DMS153 treated with DMSO at 0.1 percent for 48 hours (cell line): ENCODE results near the gene C9orf153.
A peak's percentile ranks its signal among the peaks of the same experiment; 100 is the strongest.
"Not testable (repeated sequence)": the region's sequence is repeated elsewhere in the genome, so short reads cannot be mapped to it uniquely, and the experiment has no call there.

Experiments used
- DNase-seq: peaks from one replicate; lab custom pipeline; 2025; ENCODE audit not compliant: unreplicated experiment; lab: John Stamatoyannopoulos, UW

The C9orf153 gene

DNA sequence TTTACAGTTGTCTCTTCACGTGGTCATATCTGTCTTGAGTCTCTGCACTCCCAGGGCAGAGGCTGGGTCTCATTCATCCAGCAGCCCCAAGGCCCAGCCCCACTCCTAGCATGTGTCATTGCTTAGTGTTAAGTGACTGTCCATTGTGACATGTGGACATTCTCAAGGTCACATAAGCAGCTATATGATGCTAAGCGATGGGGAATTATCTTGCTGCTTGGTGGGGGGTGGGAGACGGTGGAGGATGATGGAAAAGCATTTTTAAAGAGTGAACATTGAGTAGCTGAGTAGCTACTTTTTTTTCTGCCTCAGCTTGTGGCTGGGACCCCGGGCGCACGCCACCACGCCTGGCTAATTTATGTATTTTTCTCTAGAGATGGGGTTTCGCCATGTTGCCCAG is at the start of gene C9orf153:
C9orf153 (minus strand) TSS at position 101 of the 400 bp plus-strand sequence. CDS start 30,054 bp downstream, outside the sequence.
- DNase-seq = no peak

DNA sequence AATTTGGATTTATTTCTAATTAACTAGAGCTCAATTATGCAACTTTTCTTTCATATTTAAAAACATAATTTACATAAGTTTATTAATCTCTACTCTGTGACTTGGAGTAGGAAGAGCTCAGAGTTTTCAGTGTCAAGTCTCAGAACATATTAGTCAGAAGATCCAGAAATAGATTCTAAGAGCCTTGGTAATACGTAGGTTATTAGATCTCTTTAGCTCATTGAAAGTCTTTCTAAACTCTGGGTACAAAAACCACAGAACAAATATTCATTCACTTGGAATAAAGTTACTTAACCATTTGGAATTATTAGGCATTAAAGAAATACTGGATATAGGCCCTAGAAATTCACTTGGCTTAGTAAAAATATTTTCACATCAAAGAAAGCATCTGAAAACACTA is 49.2 kb upstream of the C9orf153 start:
- DNase-seq = no peak

DNA sequence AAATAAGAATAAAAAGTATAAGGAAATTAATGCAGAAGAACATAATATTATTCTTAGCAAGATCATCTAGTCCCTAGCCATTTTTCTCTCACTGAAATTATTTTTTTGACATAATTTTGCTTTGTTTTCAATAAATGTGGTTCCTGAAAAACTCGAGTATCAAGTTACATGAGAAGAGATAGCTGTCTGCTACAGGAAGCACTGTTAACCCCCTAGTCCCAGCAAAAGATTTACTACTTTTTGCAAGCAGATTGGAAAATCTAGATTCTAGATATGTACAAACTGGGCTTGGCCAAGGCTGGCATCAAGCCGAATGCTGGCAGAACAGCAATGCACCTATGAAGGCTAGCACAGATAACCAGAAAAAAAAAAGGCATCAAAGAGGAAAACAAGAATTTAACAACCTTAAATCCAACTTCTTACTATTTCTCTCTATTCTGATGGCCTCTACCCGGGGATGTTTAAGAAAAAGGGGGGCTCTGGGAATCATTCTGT is 44.8 kb upstream of the C9orf153 start:
- DNase-seq = no peak

DNA sequence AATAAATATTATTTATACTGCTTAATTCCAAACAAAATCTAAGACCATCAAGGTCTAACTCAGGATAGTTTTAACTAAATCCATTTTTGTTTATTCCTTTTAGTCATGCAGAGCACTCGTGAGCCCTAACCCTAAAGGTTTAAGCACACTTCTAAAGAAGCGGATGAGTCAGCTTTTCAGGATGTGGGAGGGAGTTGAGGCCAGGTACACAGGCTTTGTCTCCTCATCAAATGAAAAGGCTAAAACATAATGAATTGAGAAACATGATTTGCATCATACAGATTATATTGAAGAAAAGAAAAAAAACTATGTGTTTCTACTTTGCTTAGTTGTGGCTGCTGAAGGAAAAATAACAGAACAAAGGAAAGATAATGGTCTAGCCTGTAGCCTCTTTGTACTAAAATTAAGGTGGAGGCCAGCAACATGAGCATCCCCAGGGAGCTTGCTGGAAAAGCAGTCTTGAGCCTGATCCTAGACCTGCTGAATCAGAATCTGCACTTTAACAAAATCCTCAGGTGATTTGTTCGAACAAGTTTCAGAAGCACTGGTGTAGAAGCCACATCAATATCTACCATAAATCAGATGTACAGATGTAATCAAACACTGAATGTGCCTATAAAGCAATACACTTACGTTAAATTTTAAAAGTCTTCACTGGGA is 44.0 kb upstream of the C9orf153 start:
- DNase-seq = no peak

DNA sequence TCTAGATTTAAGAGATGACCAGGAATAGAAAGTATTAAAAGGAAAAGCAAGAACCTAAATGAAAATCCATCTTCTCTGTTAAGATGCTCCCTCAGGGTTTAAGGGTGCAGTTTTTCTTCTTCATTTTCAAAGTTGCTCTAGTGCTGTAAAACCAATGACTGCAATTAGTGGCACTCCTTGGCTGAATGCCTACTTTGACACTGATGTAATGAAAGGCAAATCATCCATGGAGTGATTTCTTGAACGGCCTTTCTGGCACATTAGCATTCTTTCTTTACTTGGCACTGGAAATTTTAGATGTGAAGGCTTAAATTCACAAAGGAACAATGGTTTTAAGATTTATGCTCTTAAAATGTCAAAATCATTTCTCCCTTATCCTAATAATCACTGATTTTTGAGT is 42.2 kb upstream of the C9orf153 start:
- DNase-seq = no peak

DNA sequence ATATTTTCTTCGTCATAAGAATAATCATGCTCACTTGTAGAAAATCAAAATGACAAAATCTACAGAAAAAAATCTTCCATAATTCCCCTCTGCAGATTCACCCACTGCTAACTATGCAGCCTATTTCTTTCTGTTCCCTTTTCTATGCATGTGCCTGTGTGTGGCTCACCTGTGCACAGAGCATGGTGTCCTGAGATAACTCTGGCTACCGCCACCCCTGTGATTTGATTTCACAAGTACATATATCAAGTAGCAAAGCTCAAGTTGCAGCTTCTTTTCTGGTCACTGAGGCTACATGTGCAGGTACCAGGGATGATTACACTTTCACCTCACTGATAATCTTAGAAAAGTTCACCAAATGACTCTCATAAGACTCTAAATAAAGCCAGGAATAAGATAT is 41.2 kb upstream of the C9orf153 start:
- DNase-seq = no peak

DNA sequence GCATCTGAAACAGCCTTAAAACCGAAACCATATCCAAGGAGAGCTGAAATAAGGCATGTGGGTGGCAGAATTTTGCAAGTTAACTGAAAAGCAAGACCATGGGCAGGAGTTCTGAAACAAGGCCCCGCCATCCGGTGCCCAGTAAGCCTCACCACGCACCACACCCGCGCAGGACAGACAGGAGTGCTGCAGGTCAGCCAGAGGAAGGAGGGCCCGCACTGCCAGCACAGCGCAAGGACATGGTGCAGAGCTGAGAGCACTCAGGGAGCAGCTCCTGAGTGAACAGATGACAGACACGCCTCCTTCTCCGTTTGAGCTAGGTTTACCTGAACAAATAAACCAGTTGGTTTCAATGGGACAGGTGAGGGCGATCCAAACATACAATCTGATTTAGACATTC is 39.4 kb upstream of the C9orf153 start:
- DNase-seq = no peak

DNA sequence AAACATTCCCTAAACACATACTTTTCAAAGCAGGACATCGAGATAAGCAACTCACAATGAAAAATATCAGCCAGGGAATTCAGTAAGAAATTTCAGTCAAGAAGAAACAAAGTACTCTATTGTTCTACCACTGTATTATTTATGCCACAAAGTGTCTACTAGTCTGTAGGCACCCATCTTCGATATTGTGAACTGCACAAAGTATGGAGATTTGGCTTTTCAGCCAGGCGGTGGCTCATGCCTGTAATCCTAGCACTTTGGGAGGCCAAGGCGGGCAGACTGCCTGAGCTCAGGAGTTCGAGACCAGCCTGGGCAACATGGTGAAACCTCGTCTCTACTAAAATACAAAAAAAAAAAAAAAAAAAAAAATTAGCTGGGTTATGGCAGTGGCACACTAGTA is 30.9 kb upstream of the C9orf153 start:
- DNase-seq = not testable (repeated sequence)

DNA sequence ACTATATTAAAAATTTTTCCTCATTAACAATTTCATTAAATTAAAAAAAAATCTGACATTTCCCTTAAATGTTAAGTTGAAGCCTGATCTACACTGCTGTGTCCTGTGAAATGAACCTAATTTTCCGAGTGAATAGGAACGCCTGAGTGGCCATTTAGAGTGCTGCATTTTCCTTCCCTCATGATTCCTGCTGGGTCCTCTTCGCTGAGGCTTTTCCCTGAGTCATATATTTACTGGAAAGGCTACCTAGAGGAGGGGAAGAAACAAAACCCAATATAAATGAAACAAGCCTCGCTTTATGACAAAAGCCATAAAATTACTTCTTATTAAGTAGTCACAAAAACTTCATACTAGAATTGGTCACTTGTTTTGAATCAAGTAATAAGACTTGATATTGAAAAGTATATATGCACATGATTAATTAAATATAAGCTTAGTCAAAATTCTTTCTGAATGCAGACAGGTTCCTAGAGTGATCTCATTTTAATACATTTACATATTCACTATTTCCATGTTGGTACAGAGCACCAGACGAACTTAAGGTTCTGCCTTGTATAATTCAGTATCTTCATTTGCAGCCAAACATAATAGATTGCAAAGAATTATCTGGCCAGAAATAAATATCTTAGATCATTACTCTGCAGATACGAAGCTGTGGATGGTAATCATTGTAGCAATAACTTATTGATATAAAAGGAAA is 29.2 kb upstream of the C9orf153 start:
- no peak for DNase-seq

DNA sequence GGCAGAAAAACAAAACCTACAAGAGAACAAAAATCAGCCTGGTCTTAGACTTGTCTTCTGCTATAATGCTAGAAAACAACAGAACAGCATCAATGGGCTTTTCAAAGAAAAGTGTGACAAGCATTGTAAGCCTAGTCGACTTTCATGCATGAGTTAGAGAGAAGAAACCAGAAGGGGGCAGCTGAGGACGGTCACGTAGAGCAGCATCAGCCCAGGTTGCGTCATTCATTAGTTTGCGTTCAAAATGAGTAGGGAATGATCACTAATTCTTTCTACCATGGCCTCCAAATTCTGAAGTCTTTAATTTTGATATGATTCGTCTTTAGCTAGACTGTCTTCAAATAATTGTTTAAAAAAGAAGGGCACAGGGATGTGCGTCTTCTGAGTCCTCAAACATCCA is 27.6 kb upstream of the C9orf153 start:
- no peak for DNase-seq

DNA sequence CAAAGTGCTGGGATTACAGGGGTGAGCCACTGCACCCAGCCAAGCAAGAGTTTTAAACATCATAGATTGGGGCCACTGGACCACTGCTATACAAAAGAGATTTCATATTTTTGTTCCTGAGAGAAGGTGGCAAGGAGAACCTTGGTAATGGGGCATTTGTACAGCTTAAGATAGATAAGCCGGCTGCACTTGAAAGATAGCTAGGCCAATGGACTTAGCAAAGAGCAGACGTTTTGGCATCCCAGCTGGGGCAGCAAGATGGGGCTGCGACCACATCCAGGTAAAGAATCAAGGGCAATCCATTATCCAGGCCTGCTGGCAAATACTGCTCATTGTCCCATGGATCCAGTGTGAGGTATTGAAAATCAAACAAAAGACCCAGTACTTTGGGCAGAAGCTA is 26.8 kb upstream of the C9orf153 start:
- DNase-seq = no peak

DNA sequence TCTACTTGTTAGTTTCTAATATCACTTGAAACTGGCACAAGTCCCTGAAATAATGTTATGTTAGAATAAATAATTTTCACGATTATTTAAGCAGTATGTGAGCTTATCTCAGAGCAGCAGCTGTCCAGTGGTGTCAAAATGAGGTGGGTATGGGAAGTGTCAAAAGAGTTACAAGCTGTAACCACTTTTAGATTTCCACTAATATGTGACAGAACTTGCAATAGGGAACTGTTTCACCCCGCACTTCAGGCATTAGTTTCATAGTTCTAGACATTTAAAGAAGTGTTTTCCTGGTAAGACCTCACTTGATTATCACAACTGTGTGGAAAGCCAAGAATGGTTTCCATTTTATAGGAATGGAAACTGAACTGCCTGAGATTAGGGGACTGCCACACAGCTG is 25.8 kb upstream of the C9orf153 start:
- no peak for DNase-seq

DNA sequence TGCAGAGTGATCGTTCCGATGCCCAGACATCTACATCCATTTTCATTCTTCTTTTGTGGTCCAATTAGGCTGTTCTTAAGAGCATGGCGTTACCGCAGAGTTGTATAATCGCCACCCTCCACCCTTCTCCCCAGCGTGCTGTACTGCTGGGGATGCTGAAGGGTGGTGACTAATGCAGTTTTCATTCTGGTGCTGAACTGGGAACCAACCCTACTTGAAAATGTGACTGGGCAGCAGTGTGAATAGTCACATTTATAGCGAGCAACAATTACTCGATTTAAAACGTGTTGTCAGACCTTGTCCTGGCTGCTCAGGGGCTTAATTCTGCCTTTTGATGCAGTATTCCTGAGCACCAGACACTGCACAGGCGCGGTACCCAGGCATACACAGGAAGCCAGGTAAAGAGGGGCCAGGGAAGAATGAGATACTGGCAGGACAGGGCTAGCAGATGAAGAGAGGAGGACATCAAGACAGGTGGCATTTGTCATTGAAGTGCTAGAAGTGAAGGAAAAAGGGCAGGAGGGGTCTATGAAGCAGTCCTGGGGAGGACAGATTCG is 23.6 kb upstream of the C9orf153 start:
- peak; percentile 43 for DNase-seq

DNA sequence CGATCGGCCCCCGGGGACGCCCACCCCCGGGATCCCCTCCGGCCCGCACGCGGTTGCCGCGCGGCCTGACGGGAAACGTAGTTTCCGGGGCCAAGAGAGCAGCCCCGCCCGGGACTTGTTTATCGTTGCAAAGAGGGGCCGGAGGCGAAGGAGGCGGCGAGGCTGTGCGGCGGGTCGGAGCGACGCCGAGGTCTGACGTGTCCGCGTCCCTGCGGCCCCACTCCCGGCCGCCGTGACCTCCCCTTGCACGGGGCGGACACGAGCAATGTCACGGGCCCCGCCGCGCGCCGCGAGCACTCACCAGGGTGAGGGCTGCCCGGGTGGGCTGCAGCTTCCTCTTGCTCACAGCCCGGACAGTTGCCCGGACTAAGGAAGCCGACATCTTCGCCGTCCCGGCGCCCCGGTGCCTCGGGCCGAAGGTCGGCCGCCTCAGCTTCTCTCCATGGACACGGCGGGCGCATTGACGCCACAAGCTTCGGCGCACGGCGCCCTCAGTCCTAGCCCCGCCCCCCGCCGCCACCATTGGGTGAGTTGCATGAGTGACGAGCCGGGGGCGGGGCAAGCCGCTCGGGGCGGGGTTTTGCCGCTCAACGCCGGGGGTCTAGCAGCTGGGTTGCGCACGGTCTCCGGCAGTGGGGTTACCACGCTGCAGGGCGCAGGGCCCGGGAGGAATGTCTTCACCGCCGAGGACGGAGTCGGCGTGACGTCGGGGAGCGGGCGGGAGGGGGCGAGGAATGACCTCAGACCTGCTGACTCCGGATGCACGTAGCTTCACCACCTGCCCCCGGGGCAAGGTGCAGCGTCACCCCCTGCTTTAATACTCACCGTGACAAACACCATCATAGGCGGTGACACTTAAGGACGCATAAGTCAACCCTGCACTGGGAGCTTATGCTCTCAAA is 22.9 kb upstream of the C9orf153 start, which contains the start of gene ISCA1:
ISCA1 (minus strand) TSS at position 462 of the 902 bp plus-strand sequence; CDS start at position 382, 80 bp downstream.
- peak; percentile 77 for DNase-seq

DNA sequence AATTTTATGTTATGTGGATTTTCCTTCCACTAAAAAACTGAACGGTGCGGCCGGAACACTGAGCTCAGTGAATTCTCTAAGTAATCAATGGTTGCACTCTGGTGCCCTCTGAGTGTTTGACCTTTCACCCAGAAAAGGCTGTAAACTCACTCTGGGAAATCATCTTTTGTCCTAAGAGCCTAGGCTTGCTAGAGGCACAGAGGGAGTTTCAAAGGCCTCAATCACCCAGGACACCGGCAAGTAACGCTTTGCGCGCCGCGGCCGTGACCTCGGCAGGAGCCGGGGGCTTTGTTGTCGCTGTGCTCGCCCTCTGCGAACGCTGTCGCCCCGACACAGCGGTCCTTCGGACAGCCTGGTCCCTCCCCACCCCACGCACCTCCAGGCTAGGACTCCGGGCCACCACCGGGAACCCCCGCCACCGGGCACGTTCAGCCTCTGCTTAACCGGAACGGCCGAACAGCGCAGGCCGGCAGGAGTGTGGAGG is 22.2 kb upstream of the C9orf153 start:
- DNase-seq = no peak

DNA sequence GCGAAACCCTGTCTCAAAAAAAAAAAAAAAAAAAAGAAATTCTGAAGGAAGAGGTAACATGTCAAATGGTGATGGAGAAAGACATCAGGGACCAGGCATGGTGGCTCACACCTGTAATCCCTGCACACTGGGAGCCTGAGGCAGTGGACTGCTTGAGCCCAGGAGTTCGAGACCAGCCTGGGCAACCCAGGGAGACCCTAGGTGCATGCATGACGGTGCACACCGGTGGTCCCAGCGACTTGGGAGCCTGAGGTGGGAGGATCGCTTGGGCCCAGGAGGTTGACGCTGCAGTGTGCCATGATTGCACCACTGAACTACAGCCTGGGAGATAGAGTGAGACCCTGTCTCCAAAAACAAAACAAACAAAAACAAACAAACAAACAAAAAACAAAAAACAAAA is 21.1 kb upstream of the C9orf153 start:
- no peak for DNase-seq

DNA sequence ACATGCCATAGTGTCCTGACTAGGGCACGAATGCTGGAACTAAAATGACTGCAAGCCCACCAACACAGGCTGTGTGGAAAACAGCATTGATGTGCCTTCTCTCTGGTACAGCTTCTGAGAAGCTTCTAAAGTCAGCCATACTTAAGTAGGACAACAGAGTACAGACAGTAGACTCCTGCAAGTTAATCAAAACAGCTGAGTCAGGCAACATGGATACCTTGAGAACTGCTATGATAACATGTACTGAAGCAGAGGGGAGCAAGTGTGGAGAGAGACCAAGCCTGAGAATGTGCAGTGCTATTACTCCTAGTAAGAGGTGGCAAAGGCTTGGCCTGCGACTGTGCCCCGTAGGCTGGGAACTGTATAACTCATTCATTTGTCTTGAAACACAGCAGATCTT is 20.4 kb upstream of the C9orf153 start:
- DNase-seq = no peak

DNA sequence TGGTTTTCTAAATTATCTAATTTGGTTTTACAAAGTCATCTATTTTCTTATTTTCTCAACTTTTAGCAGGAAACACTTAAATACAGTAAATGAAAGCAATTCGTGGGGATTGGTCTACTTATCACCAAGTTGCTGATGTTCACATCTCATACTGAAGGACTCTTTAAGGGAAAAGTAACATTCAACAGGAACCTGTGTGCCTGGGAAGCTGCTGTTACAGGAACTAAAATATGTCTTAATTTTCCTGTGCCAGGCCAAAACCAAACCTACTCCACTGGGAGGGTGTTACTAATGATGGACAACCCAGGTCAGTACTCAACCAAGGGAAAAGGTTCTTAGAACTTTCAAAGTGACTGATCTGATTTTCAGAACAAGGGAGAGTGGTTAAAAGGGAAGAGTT is 17.6 kb upstream of the C9orf153 start:
- DNase-seq = no peak

DNA sequence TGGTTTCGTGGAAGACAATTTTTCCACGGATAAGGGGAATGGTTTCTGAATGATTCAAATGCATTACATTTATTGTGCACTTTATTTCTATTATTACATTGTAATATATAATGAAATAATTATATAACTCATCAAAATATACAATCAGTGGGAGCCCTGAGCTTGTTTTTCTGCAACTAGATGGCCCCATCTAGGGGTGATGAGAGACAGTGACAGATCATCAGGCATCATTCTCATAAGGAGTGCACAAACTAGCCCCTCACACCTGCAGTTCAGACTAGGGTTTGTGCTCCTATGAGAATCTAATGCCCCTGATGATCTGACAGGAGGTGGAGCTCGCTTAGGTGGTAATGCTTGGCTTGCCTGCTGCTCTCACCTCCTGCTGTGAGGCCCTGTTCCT is 16.5 kb upstream of the C9orf153 start:
- no peak for DNase-seq

DNA sequence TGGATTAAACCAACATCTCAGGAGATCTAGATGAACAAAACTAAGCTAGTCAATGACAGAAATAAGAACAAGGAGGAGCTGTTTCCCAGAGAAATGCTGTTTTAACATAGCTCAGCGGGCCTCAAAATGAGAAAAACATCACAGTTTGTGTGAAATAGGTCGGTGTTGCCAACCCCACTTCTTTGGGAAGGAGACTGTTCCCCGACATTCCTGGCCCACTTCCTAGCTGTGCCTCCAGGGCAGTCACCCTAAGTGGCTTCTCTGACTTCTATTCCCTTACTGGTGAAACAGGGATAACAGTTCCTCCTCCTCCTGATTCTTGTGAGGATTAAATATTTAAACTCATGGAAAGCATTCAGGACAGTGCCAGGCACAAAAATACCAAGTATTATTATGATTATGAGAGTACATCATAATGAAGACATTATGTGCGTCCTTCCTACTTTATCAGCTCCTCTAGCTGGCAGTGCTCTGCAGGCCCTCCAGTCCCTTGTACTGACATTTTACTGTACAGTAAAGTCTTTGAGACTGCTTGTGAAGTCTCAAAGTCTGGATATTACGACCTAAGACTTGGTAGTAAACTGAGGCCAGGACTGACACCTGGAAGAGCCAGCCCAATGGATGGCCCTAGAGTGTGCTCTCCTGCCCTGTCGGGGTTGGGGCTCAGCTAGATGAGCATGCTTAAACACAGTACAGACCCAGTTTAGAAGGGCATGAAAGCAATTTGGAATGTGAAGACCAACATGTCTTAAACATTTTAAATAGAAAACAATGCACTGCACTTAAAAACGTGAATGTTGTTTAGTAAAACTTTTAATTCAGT is 15.6 kb upstream of the C9orf153 start:
- DNase-seq = no peak
